ENCODE data around the gene CDH9. TPM values are rescaled to one million over a fixed set of nuclear protein-coding genes. Genes with fewer than 3 reads are reported as not detected.

Gene CDH9
- total and polyA plus RNA-seq, 3 experiments from 2014 or later = not detected

- POLR2A ChIA-PET = no interaction called here
- CTCF ChIA-PET = no interaction called here
- peaks cover 3 to 19% (median 7%) of the 10 kb centered on the region in 5 donors for H3K9me3 Mint-ChIP-seq
These were observed 95.9 kb downstream of the CDH9 start for GRCh38 chr5:26942481-26942880.

DNA sequence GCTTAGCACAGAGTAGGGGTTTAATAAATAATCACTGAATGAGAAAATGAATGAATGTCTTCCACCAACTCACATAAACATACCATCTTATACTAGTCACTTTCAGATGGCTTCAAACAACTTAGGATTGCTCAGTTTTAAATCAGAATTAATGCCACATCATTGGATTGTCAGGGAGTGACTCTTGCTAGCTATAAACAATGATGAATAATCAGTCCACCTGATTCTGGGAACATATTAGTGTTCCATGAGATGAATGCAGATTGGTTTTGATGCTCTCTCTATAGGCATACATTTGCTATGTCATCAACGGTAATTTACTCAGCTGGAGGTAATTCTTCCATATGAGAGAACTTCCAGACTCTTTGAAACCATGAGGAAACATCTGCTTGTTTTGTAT, 97.4 kb downstream of the CDH9 start:
- POLR2A ChIA-PET = no interaction called here
- no peak for DNase-seq
- Mint-ChIP-seq H3K4me1 (no peaks in the 10 kb centered on the region), H3K27ac (no peak overlapping the region), H3K4me3 (no peak overlapping the region), H3K36me3 (no peaks in the 10 kb centered on the region), H3K27me3 (no peaks in the 10 kb centered on the region), H3K9me3 (peaks cover 3 to 16% (median 7%) of the 10 kb centered on the region in 5 donors)
- Histone ChIP-seq H3K36me3 (ENCODE audit: insufficient read depth, low read length) (no peaks in the 10 kb centered on the region), H3K9me3 (ENCODE audit: low read length) (no peaks in the 10 kb centered on the region), H3K4me1 (ENCODE audit: insufficient read depth, low read length) (no peaks in the 10 kb centered on the region), H3K27me3 (ENCODE audit: insufficient read depth, low read length, poor library complexity, severe bottlenecking) (no peaks in the 10 kb centered on the region), H3K4me3 (ENCODE audit: low read length) (no peak overlapping the region), H3K27ac (ENCODE audit: low read depth, low read length) (no peak overlapping the region)
- CTCF ChIA-PET = no interaction called here

More at GRCh38 chr5:26942481-26942880, 95.9 kb downstream of the CDH9 start:
- no peak overlapping the region for H3K4me3 ChIP-seq (ENCODE audit: low read length)
- H3K4me3 Mint-ChIP-seq = no peak overlapping the region
- no peaks in the 10 kb centered on the region for H3K36me3 Mint-ChIP-seq
- H3K4me1 ChIP-seq (ENCODE audit: insufficient read depth, low read length) = no peaks in the 10 kb centered on the region
- no peak for DNase-seq
- H3K27ac Mint-ChIP-seq = no peak overlapping the region
- H3K27me3 Mint-ChIP-seq = no peaks in the 10 kb centered on the region
- H3K36me3 ChIP-seq (ENCODE audit: insufficient read depth, low read length) = no peaks in the 10 kb centered on the region
- H3K9me3 ChIP-seq (ENCODE audit: low read length) = no peaks in the 10 kb centered on the region
- H3K27ac ChIP-seq (ENCODE audit: low read depth, low read length) = no peak overlapping the region
- H3K27me3 ChIP-seq (ENCODE audit: insufficient read depth, low read length, poor library complexity, severe bottlenecking) = no peaks in the 10 kb centered on the region
- no peaks in the 10 kb centered on the region for H3K4me1 Mint-ChIP-seq

- CTCF ChIA-PET = no interaction called here
- H3K27ac ChIP-seq (ENCODE audit: low read depth, low read length) = no peak overlapping the region
- H3K27me3 ChIP-seq (ENCODE audit: insufficient read depth, low read length, poor library complexity, severe bottlenecking) = no peaks in the 10 kb centered on the region
- no peaks in the 10 kb centered on the region for H3K36me3 ChIP-seq (ENCODE audit: insufficient read depth, low read length)
- Mint-ChIP-seq H3K4me3 (no peak overlapping the region), H3K9me3 (peaks cover 12 to 37% (median 18%) of the 10 kb centered on the region in 5 donors), H3K27ac (no peak overlapping the region), H3K36me3 (no peaks in the 10 kb centered on the region), H3K4me1 (no peaks in the 10 kb centered on the region), H3K27me3 (no peaks in the 10 kb centered on the region)
- no peak for DNase-seq
- no peak overlapping the region for H3K4me3 ChIP-seq (ENCODE audit: low read length)
- POLR2A ChIA-PET = no interaction called here
- no peaks in the 10 kb centered on the region for H3K4me1 ChIP-seq (ENCODE audit: insufficient read depth, low read length)
- H3K9me3 ChIP-seq (ENCODE audit: low read length) = no peaks in the 10 kb centered on the region
These were observed 106.1 kb downstream of the CDH9 start for GRCh38 chr5:26932238-26932637.

DNA sequence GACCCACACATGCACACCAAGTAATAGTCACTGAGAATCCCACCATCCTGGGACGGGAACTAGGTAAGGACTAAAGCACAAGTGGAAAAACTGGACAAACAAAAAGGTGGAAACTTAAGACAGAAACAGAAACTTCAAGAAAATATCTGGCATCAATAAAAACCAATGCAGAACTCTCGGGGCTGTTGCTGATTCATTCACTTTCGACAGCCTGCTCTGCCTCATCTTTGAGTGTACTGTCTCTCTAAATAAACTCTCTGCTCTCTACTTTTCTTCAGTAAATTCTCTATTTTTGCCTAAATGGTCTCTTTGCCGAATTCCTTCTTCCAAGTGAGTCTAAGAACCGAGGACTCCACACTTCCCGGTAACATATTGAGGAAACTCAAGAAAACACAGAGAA, 116.9 kb downstream of the CDH9 start:
- no peaks in the 10 kb centered on the region for H3K4me1 Mint-ChIP-seq
- no peaks in the 10 kb centered on the region for H3K36me3 Mint-ChIP-seq
- H3K27ac ChIP-seq (ENCODE audit: low read depth, low read length) = no peak overlapping the region
- no peaks in the 10 kb centered on the region for H3K4me1 ChIP-seq (ENCODE audit: insufficient read depth, low read length)
- peaks cover 5 to 31% (median 22%) of the 10 kb centered on the region in 5 donors for H3K9me3 Mint-ChIP-seq
- H3K27me3 Mint-ChIP-seq = no peaks in the 10 kb centered on the region
- no peak overlapping the region for H3K4me3 Mint-ChIP-seq
- POLR2A ChIA-PET = no interaction called here
- no peaks in the 10 kb centered on the region for H3K36me3 ChIP-seq (ENCODE audit: insufficient read depth, low read length)
- no peak overlapping the region for H3K27ac Mint-ChIP-seq
- no peaks in the 10 kb centered on the region for H3K27me3 ChIP-seq (ENCODE audit: insufficient read depth, low read length, poor library complexity, severe bottlenecking)
- no peak for DNase-seq
- CTCF ChIA-PET = no interaction called here
- H3K9me3 ChIP-seq (ENCODE audit: low read length) = no peaks in the 10 kb centered on the region
- no peak overlapping the region for H3K4me3 ChIP-seq (ENCODE audit: low read length)

GRCh38 chr5:26903469-26903868, 134.9 kb downstream of the CDH9 start:
- Mint-ChIP-seq H3K27me3 (no peaks in the 10 kb centered on the region), H3K4me1 (no peaks in the 10 kb centered on the region), H3K4me3 (no peak overlapping the region), H3K9me3 (peaks cover 0 to 18% (median 7%) of the 10 kb centered on the region in 5 donors), H3K36me3 (no peaks in the 10 kb centered on the region), H3K27ac (no peak overlapping the region)
- Histone ChIP-seq H3K36me3 (ENCODE audit: insufficient read depth, low read length) (no peaks in the 10 kb centered on the region), H3K27me3 (ENCODE audit: insufficient read depth, low read length, poor library complexity, severe bottlenecking) (no peaks in the 10 kb centered on the region), H3K4me1 (ENCODE audit: insufficient read depth, low read length) (no peaks in the 10 kb centered on the region), H3K27ac (ENCODE audit: low read depth, low read length) (no peak overlapping the region), H3K9me3 (ENCODE audit: low read length) (no peaks in the 10 kb centered on the region), H3K4me3 (ENCODE audit: low read length) (no peak overlapping the region)
- ChIA-PET POLR2A (no interaction called here), CTCF (no interaction called here)
- DNase-seq = no peak

- Histone ChIP-seq H3K27me3 (ENCODE audit: insufficient read depth, low read length, poor library complexity, severe bottlenecking) (no peaks in the 10 kb centered on the region), H3K4me3 (ENCODE audit: low read length) (no peak overlapping the region), H3K9me3 (ENCODE audit: low read length) (no peaks in the 10 kb centered on the region), H3K4me1 (ENCODE audit: insufficient read depth, low read length) (no peaks in the 10 kb centered on the region), H3K36me3 (ENCODE audit: insufficient read depth, low read length) (no peaks in the 10 kb centered on the region), H3K27ac (ENCODE audit: low read depth, low read length) (no peak overlapping the region)
- no peak for DNase-seq
- peaks cover 8 to 42% (median 19%) of the 10 kb centered on the region in 5 donors for H3K9me3 Mint-ChIP-seq
- no peak overlapping the region for H3K4me3 Mint-ChIP-seq
- no peaks in the 10 kb centered on the region for H3K4me1 Mint-ChIP-seq
- H3K27me3 Mint-ChIP-seq = no peaks in the 10 kb centered on the region
- ChIA-PET POLR2A (no interaction called here), CTCF (no interaction called here)
- H3K36me3 Mint-ChIP-seq = no peaks in the 10 kb centered on the region
- no peak overlapping the region for H3K27ac Mint-ChIP-seq
These were observed 143.6 kb downstream of the CDH9 start for GRCh38 chr5:26894719-26895263.

GRCh38 chr5:26893078-26893477, 145.3 kb downstream of the CDH9 start:
- H3K4me1 ChIP-seq (ENCODE audit: insufficient read depth, low read length) = no peaks in the 10 kb centered on the region
- H3K27ac Mint-ChIP-seq = peak overlapping the region in 1 of 8 donors; percentile 41
- no peaks in the 10 kb centered on the region for H3K9me3 ChIP-seq (ENCODE audit: low read length)
- H3K4me3 Mint-ChIP-seq = no peak overlapping the region
- H3K27me3 Mint-ChIP-seq = no peaks in the 10 kb centered on the region
- peaks cover 5 to 38% (median 16%) of the 10 kb centered on the region in 5 donors for H3K9me3 Mint-ChIP-seq
- H3K4me1 Mint-ChIP-seq = no peaks in the 10 kb centered on the region
- DNase-seq = no peak
- ChIA-PET CTCF (no interaction called here), POLR2A (no interaction called here)
- H3K27ac ChIP-seq (ENCODE audit: low read depth, low read length) = no peak overlapping the region
- no peaks in the 10 kb centered on the region for H3K36me3 ChIP-seq (ENCODE audit: insufficient read depth, low read length)
- no peak overlapping the region for H3K4me3 ChIP-seq (ENCODE audit: low read length)
- no peaks in the 10 kb centered on the region for H3K27me3 ChIP-seq (ENCODE audit: insufficient read depth, low read length, poor library complexity, severe bottlenecking)
- no peaks in the 10 kb centered on the region for H3K36me3 Mint-ChIP-seq

- H3K9me3 Mint-ChIP-seq = peaks cover 0 to 25% (median 9%) of the 10 kb centered on the region in 5 donors
- no peaks in the 10 kb centered on the region for H3K4me1 Mint-ChIP-seq
- no peak overlapping the region for H3K27ac ChIP-seq (ENCODE audit: low read depth, low read length)
- no peaks in the 10 kb centered on the region for H3K27me3 Mint-ChIP-seq
- H3K36me3 ChIP-seq (ENCODE audit: insufficient read depth, low read length) = no peaks in the 10 kb centered on the region
- no peak for DNase-seq
- H3K9me3 ChIP-seq (ENCODE audit: low read length) = no peaks in the 10 kb centered on the region
- H3K4me1 ChIP-seq (ENCODE audit: insufficient read depth, low read length) = no peaks in the 10 kb centered on the region
- no peak overlapping the region for H3K4me3 Mint-ChIP-seq
- H3K36me3 Mint-ChIP-seq = no peaks in the 10 kb centered on the region
- POLR2A ChIA-PET = no interaction called here
- no peak overlapping the region for H3K4me3 ChIP-seq (ENCODE audit: low read length)
- CTCF ChIA-PET = no interaction called here
- no peak overlapping the region for H3K27ac Mint-ChIP-seq
- H3K27me3 ChIP-seq (ENCODE audit: insufficient read depth, low read length, poor library complexity, severe bottlenecking) = no peaks in the 10 kb centered on the region
These were observed 148.6 kb downstream of the CDH9 start for GRCh38 chr5:26889815-26890214.

DNA sequence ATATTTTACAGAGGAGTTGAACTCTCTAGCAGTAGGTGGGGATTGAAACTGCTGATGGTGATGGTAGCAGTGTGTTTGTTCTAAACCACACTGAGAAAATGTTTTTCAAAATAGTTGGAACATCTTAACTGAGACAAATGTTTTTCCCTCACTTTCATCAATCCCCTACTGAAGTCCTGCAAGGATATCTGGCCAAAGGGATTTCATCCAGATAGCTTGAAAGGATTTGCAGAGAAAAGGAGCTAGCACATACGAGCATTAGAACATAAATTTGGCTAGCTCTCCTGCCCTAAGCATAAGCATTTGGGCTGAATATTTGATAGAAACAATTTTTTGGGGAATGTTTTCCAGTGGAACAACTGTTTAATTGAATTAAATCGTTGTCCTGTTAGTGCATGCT, 153.9 kb downstream of the CDH9 start:
- Histone ChIP-seq H3K27me3 (ENCODE audit: insufficient read depth, low read length, poor library complexity, severe bottlenecking) (no peaks in the 10 kb centered on the region), H3K4me1 (ENCODE audit: insufficient read depth, low read length) (no peaks in the 10 kb centered on the region), H3K27ac (ENCODE audit: low read depth, low read length) (no peak overlapping the region), H3K4me3 (ENCODE audit: low read length) (no peak overlapping the region), H3K9me3 (ENCODE audit: low read length) (no peaks in the 10 kb centered on the region), H3K36me3 (ENCODE audit: insufficient read depth, low read length) (no peaks in the 10 kb centered on the region)
- Mint-ChIP-seq H3K36me3 (no peaks in the 10 kb centered on the region), H3K4me1 (no peaks in the 10 kb centered on the region), H3K4me3 (no peak overlapping the region), H3K9me3 (peaks cover 0 to 19% (median 5%) of the 10 kb centered on the region in 5 donors), H3K27me3 (no peaks in the 10 kb centered on the region), H3K27ac (no peak overlapping the region)
- no peak for DNase-seq
- POLR2A ChIA-PET = no interaction called here
- CTCF ChIA-PET = no interaction called here
